HG03520 (cell line): ENCODE measurements around the gene CTNNA3.

Source experiments
- ATAC-seq: cut with Tn5 transposase; IDR thresholded peaks from one replicate; pipeline ENCODE4 v1.9.1; 2021; ENCODE audit warnings: mild to moderate bottlenecking, moderate library complexity; ENCODE audit not compliant: unreplicated experiment

CTNNA3 gene

DNA sequence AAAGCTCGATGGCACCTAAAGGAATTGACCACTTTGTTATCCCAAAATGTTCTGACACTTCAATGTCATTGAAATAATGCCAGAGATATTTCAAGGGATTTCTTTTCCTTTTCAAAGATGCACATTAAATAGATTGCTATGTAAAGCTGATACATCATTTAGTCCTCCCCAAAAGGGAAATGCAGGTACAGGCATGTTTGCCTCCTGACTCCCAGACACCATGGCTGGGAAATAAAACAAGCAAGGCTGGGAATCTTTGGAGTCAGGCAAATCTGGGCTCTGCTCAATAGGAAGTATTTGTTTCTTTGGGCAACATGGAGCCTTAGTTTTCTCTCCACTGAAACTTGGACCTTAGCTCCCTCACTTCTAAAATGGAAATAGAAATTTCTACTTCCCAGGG, 1000.9 kb downstream of the CTNNA3 start:
- no peak for ATAC-seq

GRCh38 chr10:66684581-66684980, 1011.4 kb downstream of the CTNNA3 start:
- no peak for ATAC-seq

- no peak for ATAC-seq
Measured at GRCh38 chr10:66680886-66681285, 1015.1 kb downstream of the CTNNA3 start.

DNA sequence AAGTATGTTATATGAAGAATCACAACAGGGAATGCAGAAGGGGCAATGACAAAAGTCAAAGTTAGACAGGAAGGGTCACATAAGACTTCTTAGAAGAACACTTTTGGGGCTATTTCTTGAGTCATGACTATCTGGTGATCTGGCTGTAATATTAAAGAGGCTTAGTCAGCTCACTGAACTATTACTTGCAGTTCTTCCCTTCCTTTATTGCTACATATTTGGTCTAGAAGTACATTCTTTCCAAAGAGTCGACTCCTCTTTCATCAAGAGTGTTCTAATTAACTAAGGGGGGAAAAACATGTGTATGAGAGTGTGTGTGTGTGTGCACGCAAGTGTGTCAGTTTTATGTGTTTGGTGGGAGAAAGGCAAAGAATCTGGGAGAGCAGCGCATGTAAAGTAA, 1017.5 kb downstream of the CTNNA3 start:
- no peak for ATAC-seq

GRCh38 chr10:66673071-66673470, 1022.9 kb downstream of the CTNNA3 start:
- ATAC-seq = no peak

DNA sequence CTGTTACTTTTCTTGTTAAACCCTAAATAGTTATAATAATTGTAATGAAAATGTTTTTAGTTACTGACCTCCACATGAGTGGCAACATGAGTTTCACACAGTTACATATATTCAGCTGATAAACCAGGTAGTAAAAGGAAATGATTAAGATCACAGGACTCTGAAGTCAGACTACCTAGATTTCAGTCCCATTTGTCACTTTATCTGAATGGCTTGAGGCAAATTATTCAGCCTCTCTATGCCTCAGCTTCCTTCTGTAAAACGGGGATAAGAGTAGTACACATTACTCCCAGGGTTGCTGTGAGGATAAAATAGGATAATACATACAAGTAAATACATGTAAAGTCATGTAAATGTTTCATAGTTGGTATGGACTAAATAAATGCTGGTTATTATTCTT, 1024.4 kb downstream of the CTNNA3 start:
- ATAC-seq = no peak

DNA sequence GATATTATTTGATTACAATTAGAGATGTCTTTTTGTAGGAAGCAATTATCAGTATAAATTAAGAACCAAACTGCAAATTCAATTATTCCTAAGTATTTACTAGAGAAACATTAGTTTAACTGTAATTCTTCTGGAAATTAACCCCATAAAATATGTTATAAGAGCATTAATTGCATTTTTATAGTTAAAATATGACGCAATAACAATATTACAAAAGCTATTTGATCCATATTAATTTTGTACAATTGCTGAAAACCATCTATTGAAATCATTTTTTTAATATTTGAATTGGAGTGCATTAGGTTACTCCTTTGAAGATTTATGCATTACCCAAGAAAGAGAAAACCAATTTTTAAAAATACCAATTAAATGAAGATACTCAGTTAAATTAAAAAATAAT, 1024.9 kb downstream of the CTNNA3 start:
- no peak for ATAC-seq

DNA sequence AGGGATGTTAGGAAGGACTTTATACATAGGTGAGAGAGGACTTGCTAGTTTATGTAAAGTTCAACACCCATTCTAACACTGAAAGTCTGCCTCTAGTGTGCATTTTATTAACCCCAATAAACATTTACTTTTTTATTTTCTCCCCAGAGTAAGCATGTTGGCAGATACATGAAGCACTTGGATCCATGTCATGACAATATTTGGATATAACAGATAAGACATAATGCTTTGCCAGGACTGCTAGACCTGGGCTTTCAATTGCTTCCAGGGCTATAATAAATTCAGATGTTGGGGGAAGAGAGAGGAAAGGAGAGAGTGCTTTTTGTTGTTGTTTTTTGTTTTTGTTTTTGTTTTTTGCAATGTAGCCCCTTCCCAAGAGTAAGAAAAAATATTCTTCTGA, 1039.5 kb downstream of the CTNNA3 start:
- no peak for ATAC-seq

DNA sequence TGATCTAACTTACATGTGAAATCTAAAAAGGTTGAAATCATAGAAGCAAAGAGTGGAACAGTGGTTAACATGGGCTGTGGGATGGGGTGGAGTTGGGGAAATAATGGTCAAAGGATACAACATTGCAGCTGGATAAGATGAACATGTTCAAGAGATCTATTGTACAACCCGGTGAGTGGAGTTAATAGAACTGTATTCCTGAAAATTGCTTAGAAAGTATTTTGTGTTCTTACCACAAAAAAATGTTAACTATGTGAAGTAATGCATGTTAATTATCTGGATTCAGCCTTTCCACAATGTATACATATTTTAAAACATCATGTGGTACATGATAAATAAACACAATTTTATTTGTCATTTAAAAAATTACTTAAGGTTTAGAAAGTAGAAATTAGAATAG, 1041.1 kb downstream of the CTNNA3 start:
- no peak for ATAC-seq

DNA sequence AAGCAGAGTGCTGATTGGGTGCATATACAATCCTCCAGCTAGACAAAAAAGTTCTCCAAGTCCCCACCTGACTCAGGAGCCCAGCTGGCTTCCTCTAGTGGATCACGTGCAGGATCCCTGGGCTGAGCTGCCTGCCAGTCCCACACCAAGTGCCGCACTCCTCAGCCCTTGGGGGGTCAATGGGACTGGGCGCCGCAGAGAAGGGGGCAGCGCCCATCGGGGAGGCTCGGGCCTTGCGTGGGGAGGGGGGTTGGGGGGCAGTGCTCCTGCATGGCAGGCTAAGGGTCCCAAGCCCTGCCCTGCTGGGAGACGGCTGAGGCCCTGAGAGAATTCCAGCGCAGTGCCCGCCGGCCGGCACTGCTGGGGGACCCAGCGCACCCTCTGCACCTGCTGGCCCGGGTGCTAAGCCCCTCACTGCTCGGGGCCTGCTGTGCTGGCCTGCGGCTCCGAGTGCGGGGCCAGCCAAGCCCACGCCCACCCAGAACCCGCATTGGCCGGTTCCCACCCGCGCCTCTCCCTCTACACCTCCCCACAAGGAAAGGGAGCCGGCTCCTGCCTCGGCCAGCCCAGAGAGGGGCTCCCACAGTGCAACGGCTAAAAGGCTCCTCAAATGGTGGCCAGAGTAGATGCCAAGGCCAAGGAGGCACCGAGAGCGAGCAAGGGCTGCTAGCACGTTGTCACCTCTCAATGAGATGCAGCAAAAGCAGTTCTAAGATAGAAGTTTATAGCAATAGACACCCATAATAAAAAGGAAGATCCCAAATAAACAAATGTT, 1044.5 kb downstream of the CTNNA3 start:
- ATAC-seq = no peak

- ATAC-seq = no peak
Measured at GRCh38 chr10:66649626-66650025, 1046.4 kb downstream of the CTNNA3 start.

- ATAC-seq = no peak
Measured at GRCh38 chr10:66642217-66642616, 1053.8 kb downstream of the CTNNA3 start.

DNA sequence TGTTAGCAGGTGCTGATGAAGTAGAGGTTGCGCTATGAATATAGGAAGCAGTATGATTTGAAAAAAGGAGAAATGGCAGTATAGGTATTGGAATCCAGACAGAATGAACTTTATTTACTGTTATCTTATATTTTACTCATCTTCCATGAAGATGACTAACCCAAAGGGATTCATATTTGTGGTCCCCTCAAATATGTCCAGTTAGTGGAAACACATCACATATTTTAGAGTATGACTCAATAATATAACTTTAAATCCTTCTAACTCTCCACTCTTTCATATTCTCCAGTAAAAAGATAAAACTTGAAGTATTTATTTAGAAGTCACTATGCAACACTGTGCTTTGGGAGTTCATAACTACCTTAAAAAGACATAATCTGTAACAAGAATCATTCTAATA, 1056.6 kb downstream of the CTNNA3 start:
- no peak for ATAC-seq

- no peak for ATAC-seq
Measured at GRCh38 chr10:66637273-66638036, 1058.5 kb downstream of the CTNNA3 start.

DNA sequence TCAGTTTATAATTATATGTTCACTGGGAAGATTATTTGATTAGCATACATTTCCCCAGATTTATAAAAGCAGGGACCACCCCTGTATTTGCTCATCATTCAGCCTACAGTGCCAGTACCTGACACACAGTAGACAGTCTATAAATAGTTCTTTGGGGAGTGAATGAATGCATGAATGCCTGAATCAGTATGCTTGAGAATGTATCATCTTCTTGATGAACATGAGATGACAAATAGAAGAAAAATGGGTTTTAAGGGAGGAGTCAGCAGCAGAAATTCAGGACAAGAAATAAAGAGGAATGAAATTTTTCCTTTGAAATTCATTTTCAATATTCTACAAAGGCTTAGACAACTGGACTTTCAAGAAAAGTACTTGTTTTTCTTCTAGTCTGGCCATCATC, 1066.0 kb downstream of the CTNNA3 start:
- ATAC-seq = no peak

DNA sequence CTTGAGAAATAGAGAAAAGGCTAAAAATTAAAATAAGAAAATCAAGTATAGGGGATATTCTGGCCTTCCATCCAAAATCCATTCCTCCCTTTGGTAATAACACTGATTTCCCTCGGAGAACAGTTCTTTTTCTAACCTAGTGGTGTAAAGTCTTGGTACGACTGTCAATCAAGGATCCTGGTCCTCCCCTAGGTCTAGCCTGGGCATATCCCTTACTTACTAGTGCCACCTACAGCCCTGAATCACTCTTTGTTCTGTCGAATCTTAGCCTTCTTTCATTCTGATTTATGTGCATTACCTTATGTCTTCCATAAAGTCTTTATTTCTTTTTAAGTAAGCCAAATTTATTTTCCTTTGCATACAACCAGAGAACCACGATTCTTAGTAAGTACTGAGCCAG, 1068.8 kb downstream of the CTNNA3 start:
- ATAC-seq = no peak

- ATAC-seq = no peak
Measured at GRCh38 chr10:66625709-66626590, 1070.0 kb downstream of the CTNNA3 start.

- no peak for ATAC-seq
Measured at GRCh38 chr10:66622050-66622449, 1073.9 kb downstream of the CTNNA3 start.

GRCh38 chr10:66604195-66604594, 1091.8 kb downstream of the CTNNA3 start:
- ATAC-seq = no peak

- no peak for ATAC-seq
Measured at GRCh38 chr10:66591865-66592264, 1104.1 kb downstream of the CTNNA3 start.

DNA sequence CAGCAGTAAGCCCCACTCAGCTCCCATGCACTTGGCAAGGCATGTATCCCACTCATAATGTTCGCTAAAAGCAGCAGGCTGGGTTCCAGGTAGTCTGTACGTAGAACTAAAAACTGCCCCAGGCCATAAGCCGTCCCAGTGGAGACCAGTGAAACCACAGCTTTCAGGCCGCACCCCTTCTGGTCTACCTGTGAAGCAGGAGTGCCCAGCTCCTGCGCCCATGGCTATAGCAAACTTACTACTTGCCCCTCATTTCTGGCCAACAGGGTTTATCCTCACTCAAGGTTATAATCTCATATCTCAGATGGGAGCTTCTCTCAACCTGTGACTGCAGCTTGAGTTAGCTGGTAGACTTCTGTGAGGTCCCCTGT, 1108.3 kb downstream of the CTNNA3 start:
- ATAC-seq = no peak
